ENCODE data around the gene UBE2E1.
"Not testable (repeated sequence)": the region's sequence is repeated elsewhere in the genome, so short reads cannot be mapped to it uniquely, and the experiment has no call there.

Gene UBE2E1

GRCh38 chr3:23895181-23895580 lies 89.4 kb downstream of the UBE2E1 start:
- Histone ChIP-seq H3K4me1 (ENCODE audit: control insufficient read depth, insufficient read depth, low read length, unreplicated experiment) (no peaks in the 10 kb centered on the region), H3K36me3 (ENCODE audit: insufficient read depth, low read length) (peaks cover 17% of the 10 kb centered on the region), H3K27me3 (ENCODE audit: insufficient read depth, low read length) (no peaks in the 10 kb centered on the region), H3K79me2 (ENCODE audit: control insufficient read depth, insufficient read depth, low read length, unreplicated experiment) (no peaks in the 10 kb centered on the region), H3K27ac (ENCODE audit: low read depth, low read length) (no peak overlapping the region), H3K4me3 (ENCODE audit: low read depth, low read length) (no peak overlapping the region), H2AFZ (ENCODE audit: low read length, unreplicated experiment) (no peak overlapping the region)

GRCh38 chr3:23900744-23901143 lies 95.0 kb downstream of the UBE2E1 start:
- Histone ChIP-seq H3K36me3 (ENCODE audit: insufficient read depth, low read length) (peaks cover 15% of the 10 kb centered on the region; the same call in 1 of the 2 replicates), H3K4me3 (ENCODE audit: low read depth, low read length) (no peak overlapping the region), H2AFZ (ENCODE audit: low read length, unreplicated experiment) (no peak overlapping the region), H3K4me1 (ENCODE audit: control insufficient read depth, insufficient read depth, low read length, unreplicated experiment) (no peaks in the 10 kb centered on the region), H3K27me3 (ENCODE audit: insufficient read depth, low read length) (no peaks in the 10 kb centered on the region), H3K79me2 (ENCODE audit: control insufficient read depth, insufficient read depth, low read length, unreplicated experiment) (no peaks in the 10 kb centered on the region), H3K27ac (ENCODE audit: low read depth, low read length) (no peak overlapping the region)

GRCh38 chr3:23904545-23904944 lies 98.8 kb downstream of the UBE2E1 start:
- Histone ChIP-seq H2AFZ (ENCODE audit: low read length, unreplicated experiment) (no peak overlapping the region), H3K27me3 (ENCODE audit: insufficient read depth, low read length) (no peaks in the 10 kb centered on the region), H3K79me2 (ENCODE audit: control insufficient read depth, insufficient read depth, low read length, unreplicated experiment) (no peaks in the 10 kb centered on the region), H3K36me3 (ENCODE audit: insufficient read depth, low read length) (0 out of 2 replicates have a peak, but pooled peaks cover 5% of the 10 kb centered on the region), H3K27ac (ENCODE audit: low read depth, low read length) (no peak overlapping the region), H3K4me1 (ENCODE audit: control insufficient read depth, insufficient read depth, low read length, unreplicated experiment) (no peaks in the 10 kb centered on the region), H3K4me3 (ENCODE audit: low read depth, low read length) (no peak overlapping the region)

GRCh38 chr3:23909341-23909740 lies 103.6 kb downstream of the UBE2E1 start:
- Histone ChIP-seq H3K4me1 (ENCODE audit: control insufficient read depth, insufficient read depth, low read length, unreplicated experiment) (peaks cover 7% of the 10 kb centered on the region), H3K27me3 (ENCODE audit: insufficient read depth, low read length) (no peaks in the 10 kb centered on the region), H3K27ac (ENCODE audit: low read depth, low read length) (no peak overlapping the region), H3K36me3 (ENCODE audit: insufficient read depth, low read length) (0 out of 2 replicates have a peak, but pooled peaks cover under 1% of the 10 kb centered on the region), H3K4me3 (ENCODE audit: low read depth, low read length) (no peak overlapping the region), H3K79me2 (ENCODE audit: control insufficient read depth, insufficient read depth, low read length, unreplicated experiment) (peaks cover 6% of the 10 kb centered on the region), H2AFZ (ENCODE audit: low read length, unreplicated experiment) (no peak overlapping the region)

- Histone ChIP-seq H3K36me3 (ENCODE audit: insufficient read depth, low read length) (no peaks in the 10 kb centered on the region), H3K27ac (ENCODE audit: low read depth, low read length) (no peak overlapping the region), H2AFZ (ENCODE audit: low read length, unreplicated experiment) (no peak overlapping the region), H3K4me3 (ENCODE audit: low read depth, low read length) (no peak overlapping the region), H3K79me2 (ENCODE audit: control insufficient read depth, insufficient read depth, low read length, unreplicated experiment) (peaks cover 24% of the 10 kb centered on the region), H3K27me3 (ENCODE audit: insufficient read depth, low read length) (no peaks in the 10 kb centered on the region), H3K4me1 (ENCODE audit: control insufficient read depth, insufficient read depth, low read length, unreplicated experiment) (peaks cover 21% of the 10 kb centered on the region)
These were observed 105.6 kb downstream of the UBE2E1 start for GRCh38 chr3:23911397-23911796.

GRCh38 chr3:23912335-23912734 lies 106.6 kb downstream of the UBE2E1 start:
- not testable (repeated sequence) for H3K36me3 ChIP-seq (ENCODE audit: insufficient read depth, low read length); H3K27ac ChIP-seq (ENCODE audit: low read depth, low read length); H2AFZ ChIP-seq (ENCODE audit: low read length, unreplicated experiment); H3K27me3 ChIP-seq (ENCODE audit: insufficient read depth, low read length); H3K4me3 ChIP-seq (ENCODE audit: low read depth, low read length)
- Histone ChIP-seq H3K79me2 (ENCODE audit: control insufficient read depth, insufficient read depth, low read length, unreplicated experiment) (peaks cover 30% of the 10 kb centered on the region), H3K4me1 (ENCODE audit: control insufficient read depth, insufficient read depth, low read length, unreplicated experiment) (peaks cover 21% of the 10 kb centered on the region)

GRCh38 chr3:23913182-23913581 lies 107.4 kb downstream of the UBE2E1 start:
- Histone ChIP-seq H2AFZ (ENCODE audit: low read length, unreplicated experiment) (no peak overlapping the region), H3K4me3 (ENCODE audit: low read depth, low read length) (no peak overlapping the region), H3K4me1 (ENCODE audit: control insufficient read depth, insufficient read depth, low read length, unreplicated experiment) (peaks cover 21% of the 10 kb centered on the region), H3K27ac (ENCODE audit: low read depth, low read length) (no peak overlapping the region), H3K27me3 (ENCODE audit: insufficient read depth, low read length) (no peaks in the 10 kb centered on the region), H3K79me2 (ENCODE audit: control insufficient read depth, insufficient read depth, low read length, unreplicated experiment) (peaks cover 39% of the 10 kb centered on the region), H3K36me3 (ENCODE audit: insufficient read depth, low read length) (peaks cover 8% of the 10 kb centered on the region)

- no peak overlapping the region for H2AFZ ChIP-seq (ENCODE audit: low read length, unreplicated experiment)
- H3K4me3 ChIP-seq (ENCODE audit: low read depth, low read length): peak overlapping the region; percentile 90; the same call in 1 of the 2 replicates
- no peaks in the 10 kb centered on the region for H3K27me3 ChIP-seq (ENCODE audit: insufficient read depth, low read length)
- peaks cover 48% of the 10 kb centered on the region for H3K79me2 ChIP-seq (ENCODE audit: control insufficient read depth, insufficient read depth, low read length, unreplicated experiment)
- peaks cover 17% of the 10 kb centered on the region for H3K36me3 ChIP-seq (ENCODE audit: insufficient read depth, low read length)
- H3K4me1 ChIP-seq (ENCODE audit: control insufficient read depth, insufficient read depth, low read length, unreplicated experiment): peaks cover 21% of the 10 kb centered on the region
- no peak overlapping the region for H3K27ac ChIP-seq (ENCODE audit: low read depth, low read length)
These were observed 108.4 kb downstream of the UBE2E1 start for GRCh38 chr3:23913873-23914743.

- H3K79me2 ChIP-seq (ENCODE audit: control insufficient read depth, insufficient read depth, low read length, unreplicated experiment): peaks cover 52% of the 10 kb centered on the region
- no peaks in the 10 kb centered on the region for H3K27me3 ChIP-seq (ENCODE audit: insufficient read depth, low read length)
- peaks cover 31% of the 10 kb centered on the region for H3K4me1 ChIP-seq (ENCODE audit: control insufficient read depth, insufficient read depth, low read length, unreplicated experiment)
- H3K4me3 ChIP-seq (ENCODE audit: low read depth, low read length): peak overlapping the region; percentile 90
- no peak overlapping the region for H3K27ac ChIP-seq (ENCODE audit: low read depth, low read length)
- H2AFZ ChIP-seq (ENCODE audit: low read length, unreplicated experiment): peak overlapping the region; percentile 85
- peaks cover 29% of the 10 kb centered on the region for H3K36me3 ChIP-seq (ENCODE audit: insufficient read depth, low read length)
These were observed 109.9 kb downstream of the UBE2E1 start for GRCh38 chr3:23915537-23916108.

- peak overlapping the region; percentile 85 for H2AFZ ChIP-seq (ENCODE audit: low read length, unreplicated experiment)
- H3K4me3 ChIP-seq (ENCODE audit: low read depth, low read length): peak overlapping the region; percentile 90
- H3K27ac ChIP-seq (ENCODE audit: low read depth, low read length): peak overlapping the region; percentile 19; the same call in 1 of the 2 replicates
- H3K27me3 ChIP-seq (ENCODE audit: insufficient read depth, low read length): no peaks in the 10 kb centered on the region
- H3K36me3 ChIP-seq (ENCODE audit: insufficient read depth, low read length): peaks cover 29% of the 10 kb centered on the region
- H3K4me1 ChIP-seq (ENCODE audit: control insufficient read depth, insufficient read depth, low read length, unreplicated experiment): peaks cover 31% of the 10 kb centered on the region
- peaks cover 52% of the 10 kb centered on the region for H3K79me2 ChIP-seq (ENCODE audit: control insufficient read depth, insufficient read depth, low read length, unreplicated experiment)
These were observed 110.6 kb downstream of the UBE2E1 start for GRCh38 chr3:23916152-23916885.

All from ACC112 (cell line).